ENCODE results near the gene SYNM. TPM values are rescaled to one million over a fixed set of nuclear protein-coding genes. Genes with fewer than 3 reads are reported as not detected.

Gene SYNM
- total RNA-seq, 1 experiment from 2014 or later = 1.9 TPM

DNA sequence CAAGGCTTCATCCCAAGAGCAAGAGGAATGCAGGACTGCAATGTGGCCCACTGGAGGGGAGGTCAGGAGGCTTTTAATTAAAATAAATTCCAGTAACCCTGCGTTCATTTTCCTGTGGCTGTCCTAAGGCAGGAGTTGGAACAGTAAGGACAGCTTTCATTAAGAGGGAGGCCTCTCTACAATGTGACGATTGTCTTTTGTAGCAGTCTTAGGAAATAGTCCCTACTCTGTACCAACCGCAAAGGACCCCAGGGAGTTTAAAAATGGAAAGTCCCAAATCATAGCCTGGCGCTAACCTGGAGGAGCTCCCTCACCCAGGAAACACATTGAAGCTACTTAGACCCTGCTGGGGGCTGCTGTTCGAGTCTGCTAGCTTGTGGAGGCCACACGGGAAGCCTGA is 62.8 kb downstream of the SYNM start:
- no peak overlapping the region for H3K27ac Mint-ChIP-seq

More for the DNA sequence above, 62.8 kb downstream of the SYNM start:
- H3T11ph ChIP-seq (ENCODE audit: low read length) = no peak overlapping the region
- H3K36me3 Mint-ChIP-seq (ENCODE audit: insufficient read depth in 1 of 3, low read depth in 3 of 3) = peaks cover 0 to 17% (median 11%) of the 10 kb centered on the region in 3 experiments; a peak in 6 of 7 replicates
- no peaks in the 10 kb centered on the region for H4K20me1 ChIP-seq (ENCODE audit: control insufficient read depth, insufficient read depth, insufficient read length)
- H2BK15ac ChIP-seq (ENCODE audit: low read depth, low read length) = no peak overlapping the region
- WGBS (ENCODE audit: extremely low coverage, insufficient read length, low lambda C conversion rate) = no CpG with 5 or more reads among the region's 6 CpGs
- H4K91ac ChIP-seq (ENCODE audit: insufficient read length, low read depth, low read length) = no peak overlapping the region
- H4K5ac ChIP-seq (ENCODE audit: insufficient read length, low read depth, low read length) = no peak overlapping the region
- no peaks in the 10 kb centered on the region for H3K23me2 ChIP-seq (ENCODE audit: insufficient read length, low read depth, low read length, poor library complexity, severe bottlenecking)
- H3K18ac ChIP-seq (ENCODE audit: insufficient read length, low read depth, low read length) = no peak overlapping the region
- H3K4ac ChIP-seq (ENCODE audit: low read depth, low read length) = no peak overlapping the region
- H3K4me3 Mint-ChIP-seq = no peak overlapping the region
- no peak overlapping the region for H3K23ac ChIP-seq (ENCODE audit: insufficient read length, low read depth, low read length)
- H2AFZ ChIP-seq (ENCODE audit: low read length) = no peak overlapping the region
- H3K4me1 ChIP-seq (ENCODE audit: insufficient read depth, low read length) = no peaks in the 10 kb centered on the region
- H2BK12ac ChIP-seq (ENCODE audit: insufficient read length, low read depth, low read length) = no peak overlapping the region
- H3K9me3 ChIP-seq (ENCODE audit: control insufficient read depth, low read depth, low read length) = no peaks in the 10 kb centered on the region
- no peak overlapping the region for H2AK5ac ChIP-seq (ENCODE audit: insufficient read length, low read length)
- H3K4me1 Mint-ChIP-seq = no peaks in the 10 kb centered on the region
- no peak overlapping the region for H3K14ac ChIP-seq (ENCODE audit: insufficient read depth, low read length)
- H3K56ac ChIP-seq (ENCODE audit: insufficient read length, low read depth, low read length) = no peak overlapping the region
- no peaks in the 10 kb centered on the region for H3K27me3 ChIP-seq (ENCODE audit: insufficient read depth, low read length)
- H3K27ac ChIP-seq (ENCODE audit: insufficient read length, low read depth, low read length) = no peak overlapping the region
- no peak overlapping the region for H3K9ac ChIP-seq (ENCODE audit: extremely low read depth, insufficient read length, low read length)
- DNase-seq = no peak
- no peak for TF ChIP-seq CTCF (conservative IDR thresholded peaks at IDR 0.05)
- no peak overlapping the region for H2BK120ac ChIP-seq (ENCODE audit: low read depth, low read length, poor library complexity, severe bottlenecking)
- no peaks in the 10 kb centered on the region for H3K27me3 Mint-ChIP-seq (ENCODE audit: low read depth)
- H3K4me2 ChIP-seq (ENCODE audit: insufficient read depth, insufficient read length, low read length) = no peak overlapping the region
- no peaks in the 10 kb centered on the region for H3K79me1 ChIP-seq (ENCODE audit: insufficient read depth, low read depth, low read length, poor library complexity, severe bottlenecking)
- H2BK5ac ChIP-seq (ENCODE audit: insufficient read length, low read length) = no peak overlapping the region
- H3K79me2 ChIP-seq (ENCODE audit: insufficient read depth, low read length) = no peaks in the 10 kb centered on the region
- no peak overlapping the region for H4K8ac ChIP-seq (replicated peaks; ENCODE audit: insufficient read length, low read depth, low read length)
- no peak overlapping the region for H2BK20ac ChIP-seq (ENCODE audit: low read depth, low read length, poor library complexity, severe bottlenecking)
- H3K9me3 Mint-ChIP-seq = no peaks in the 10 kb centered on the region

Measured in H9 (cell line).